HepG2 (cell line): ENCODE results near the gene HDAC3. TPM values are rescaled to one million over a fixed set of nuclear protein-coding genes. Genes with fewer than 3 reads are reported as not detected.
A peak's percentile ranks its signal among the peaks of the same experiment; 100 is the strongest.

Experiments used
- DMAP1 ChIP-seq: IDR thresholded peaks from 2 replicates; pipeline ENCODE4 v1.6.1; 2016
- KAT7 ChIP-seq: IDR thresholded peaks from 2 replicates; pipeline ENCODE4 v1.6.1; 2018; ENCODE audit warnings: borderline replicate concordance, missing compliant biosample characterization
- MATR3 ChIP-seq: sonication (generic); formaldehyde crosslinking; IDR thresholded peaks from 2 replicates; pipeline ENCODE4 v1.4.0; 2020; ENCODE audit warnings: missing genetic modification reagents
- MIER2 ChIP-seq: IDR thresholded peaks from 2 replicates; pipeline ENCODE4 v1.6.1; 2016; ENCODE audit warnings: missing biosample characterization, missing genetic modification reagents
- MXD4 ChIP-seq: IDR thresholded peaks from 2 replicates; pipeline ENCODE4 v1.6.1; 2016; ENCODE audit warnings: mild to moderate bottlenecking, missing biosample characterization, missing genetic modification reagents
- NCOA1 ChIP-seq: sonication (generic); formaldehyde crosslinking; IDR thresholded peaks from 2 replicates; pipeline ENCODE4 v1.9.0; 2021; ENCODE audit warnings: missing genetic modification reagents
- NR0B2 ChIP-seq: sonication (generic); formaldehyde crosslinking; IDR thresholded peaks from 2 replicates; pipeline ENCODE4 v1.4.0; 2020; ENCODE audit warnings: mild to moderate bottlenecking, missing genetic modification reagents
- NR2F1 ChIP-seq, 2 experiments: fragments of 450-650 bp in 1 of 2; formaldehyde crosslinking in 1 of 2; IDR thresholded peaks; 2 replicates each; pipeline versions ENCODE4 v1.5.0 to v1.6.1; 2016 to 2020; ENCODE audit warnings: mild to moderate bottlenecking in 1 of 2, missing compliant biosample characterization in 1 of 2, missing genetic modification reagents in 1 of 2, moderate library complexity in 1 of 2
- RARG ChIP-seq: sonication (generic); formaldehyde crosslinking; IDR thresholded peaks from 2 replicates; pipeline ENCODE4 v1.4.0; 2020; ENCODE audit warnings: low read depth, mild to moderate bottlenecking, missing genetic modification reagents
- STAG1 ChIP-seq: sonication (generic); formaldehyde crosslinking; IDR thresholded peaks from 2 replicates; pipeline ENCODE4 v1.4.0; 2020; ENCODE audit warnings: missing genetic modification reagents
- TIGD3 ChIP-seq: sonication (generic); formaldehyde crosslinking; IDR thresholded peaks from 2 replicates; pipeline ENCODE4 v1.5.1; 2020; ENCODE audit warnings: mild to moderate bottlenecking, missing genetic modification reagents, borderline replicate concordance
- ZMYM4 ChIP-seq: sonication (generic); formaldehyde crosslinking; IDR thresholded peaks from 2 replicates; pipeline ENCODE4 v1.8.1; 2023; ENCODE audit warnings: mild to moderate bottlenecking, missing genetic modification reagents
- ZNF12 ChIP-seq: sonication (generic); formaldehyde crosslinking; IDR thresholded peaks from 2 replicates; pipeline ENCODE4 v1.5.0; 2020; ENCODE audit warnings: missing genetic modification reagents
- ZNF382 ChIP-seq: sonication (generic); formaldehyde crosslinking; IDR thresholded peaks from 2 replicates; pipeline ENCODE4 v1.5.0; 2020; ENCODE audit warnings: missing genetic modification reagents, mild to moderate bottlenecking, borderline replicate concordance
- ZNF441 ChIP-seq: sonication (generic); formaldehyde crosslinking; IDR thresholded peaks from 2 replicates; pipeline ENCODE4 v1.7.0; 2021; ENCODE audit warnings: missing genetic modification reagents, borderline replicate concordance
- ZNF546 ChIP-seq: sonication (generic); formaldehyde crosslinking; conservative IDR thresholded peaks from 2 replicates; pipeline ENCODE4 v1.8.1; 2023; ENCODE audit warnings: mild to moderate bottlenecking, missing genetic modification reagents
- ZNF549 ChIP-seq: sonication (generic); formaldehyde crosslinking; IDR thresholded peaks from 2 replicates; pipeline ENCODE4 v1.5.0; 2020; ENCODE audit warnings: missing genetic modification reagents
- ZNF597 ChIP-seq: sonication (generic); formaldehyde crosslinking; IDR thresholded peaks from 2 replicates; pipeline ENCODE4 v1.5.0; 2020; ENCODE audit warnings: missing genetic modification reagents
- ZNF841 ChIP-seq: sonication (generic); formaldehyde crosslinking; IDR thresholded peaks from 2 replicates; pipeline ENCODE4 v1.8.1; 2023; ENCODE audit warnings: missing genetic modification reagents, borderline replicate concordance
- ZNF878 ChIP-seq: sonication (generic); formaldehyde crosslinking; IDR thresholded peaks from 2 replicates; pipeline ENCODE4 v1.8.1; 2023; ENCODE audit warnings: mild to moderate bottlenecking, missing genetic modification reagents, moderate library complexity
- polyA plus RNA-seq, 8 experiments: library from polyadenylated mRNA; depleted of rRNA in 3 of 8; stranded (reverse) in 7 of 8; unstranded in 1 of 8; fragments of >200 nt; fragmentation: Illumina TruSeq in 4 of 8; extraction: Trizol in 4 of 8; gene quantifications; 2 replicates each; pipeline versions ENCODE4 v1.2.1 to v1.2.3, GENCODE V29; 2011 to 2016; ENCODE audit warnings: low read depth in 4 of 8, missing spikeins in 1 of 8, mixed read lengths in 1 of 8; ENCODE audit not compliant: insufficient read depth in 1 of 8
- total RNA-seq, 5 experiments: library from RNA; depleted of rRNA; stranded (reverse); fragments of >200 nt; fragmentation: Illumina TruSeq; extraction: Trizol; gene quantifications; 2 replicates each; pipeline ENCODE4 v1.2.3, GENCODE V29; 2016; ENCODE audit warnings: low read depth in 1 of 5

HDAC3 gene
- total and polyA plus RNA-seq, 2 of the 13 experiments (the other 11 are each of a cell fraction or from before 2014, with no cell fraction given): 84.0 to 94.1 TPM

- TF ChIP-seq NR0B2 (CRISPR knock-in tag): peak; percentile 94
- TF ChIP-seq MXD4 (CRISPR knock-in tag): peak; percentile 98
- peak; percentile 88; the same call in 1 of the 2 replicates for TF ChIP-seq ZNF878 (CRISPR knock-in tag)
- peak; percentile 86 for TF ChIP-seq DMAP1 (CRISPR knock-in tag)
- TF ChIP-seq ZMYM4: peak; percentile 98
- TF ChIP-seq ZNF549 (CRISPR knock-in tag): no peak
- TF ChIP-seq KAT7: peak; percentile 66; the same call in 1 of the 2 replicates
- TF ChIP-seq ZNF382 (CRISPR knock-in tag): no peak
- peak; percentile 42; the same call in 1 of the 2 replicates for TF ChIP-seq ZNF12
- no peak for TF ChIP-seq ZNF597 (CRISPR knock-in tag)
- no peak for TF ChIP-seq ZNF841 (CRISPR knock-in tag)
- TF ChIP-seq ZNF546 (CRISPR knock-in tag): 0 out of 2 replicates have a peak, but pooled peaks have one; percentile 30
- no peak for TF ChIP-seq NR2F1 (CRISPR knock-in tag; IDR thresholded peaks at IDR 0.05)
- TF ChIP-seq NCOA1 (CRISPR knock-in tag): no peak
- TF ChIP-seq MATR3 (CRISPR knock-in tag): no peak
- TF ChIP-seq TIGD3 (CRISPR knock-in tag): no peak
- TF ChIP-seq ZNF441: no peak
- TF ChIP-seq MIER2 (CRISPR knock-in tag): 0 out of 2 replicates have a peak, but pooled peaks have one; percentile 25
- no peak for TF ChIP-seq RARG
- TF ChIP-seq STAG1 (CRISPR knock-in tag): peak; percentile 90
These were observed 17.7 kb downstream of the HDAC3 start, which contains the start of gene DIAPH1 (continued) for GRCh38 chr5:141618804-141619554.
